LHCN-M2 (cell line): ENCODE results near the gene GIT2. TPM values are rescaled to one million over a fixed set of nuclear protein-coding genes. Genes with fewer than 3 reads are reported as not detected.
"Not testable (repeated sequence)": the region's sequence is repeated elsewhere in the genome, so short reads cannot be mapped to it uniquely, and the experiment has no call there.

Experiments
- DNase-seq: peaks from one replicate; pipeline ENCODE4 v3.0.0-alpha.2; 2012; ENCODE audit warnings: low read depth
- total RNA-seq: library from RNA; depleted of rRNA; stranded (reverse); fragments of >200 nt; gene quantifications from 2 replicates; pipeline ENCODE4 v1.2.3, GENCODE V29; 2014

GIT2 gene
- total RNA-seq, 1 experiment from 2014 or later: 38.4 TPM

- DNase-seq: no peak
These were observed 72.5 kb downstream of the GIT2 start for GRCh38 chr12:109923481-109924245.

- DNase-seq: no peak
These were observed 73.1 kb downstream of the GIT2 start for GRCh38 chr12:109923038-109923437.

- no peak for DNase-seq
These were observed 74.2 kb downstream of the GIT2 start for GRCh38 chr12:109921982-109922381.

GRCh38 chr12:109920261-109920780, 75.8 kb downstream of the GIT2 start:
- no peak for DNase-seq

GRCh38 chr12:109919456-109919855, 76.7 kb downstream of the GIT2 start:
- no peak for DNase-seq

- DNase-seq: no peak
These were observed 80.1 kb downstream of the GIT2 start for GRCh38 chr12:109916045-109916444.

GRCh38 chr12:109915171-109916040, 80.8 kb downstream of the GIT2 start:
- DNase-seq: no peak

GRCh38 chr12:109914461-109914860, 81.7 kb downstream of the GIT2 start:
- DNase-seq: no peak

GRCh38 chr12:109912855-109913321, 83.3 kb downstream of the GIT2 start:
- DNase-seq: no peak

- peak; percentile 47 for DNase-seq
These were observed 85.2 kb downstream of the GIT2 start for GRCh38 chr12:109910969-109911348.

GRCh38 chr12:109910254-109910968, 85.8 kb downstream of the GIT2 start:
- no peak for DNase-seq

GRCh38 chr12:109905301-109905700, 90.9 kb downstream of the GIT2 start:
- no peak for DNase-seq

- no peak for DNase-seq
These were observed 93.2 kb downstream of the GIT2 start for GRCh38 chr12:109902891-109903418.

- no peak for DNase-seq
These were observed 95.2 kb downstream of the GIT2 start for GRCh38 chr12:109900752-109901580.

GRCh38 chr12:109899783-109900751, 96.1 kb downstream of the GIT2 start, which contains the start of gene TCHP:
TCHP (plus strand) TSS chr12:109900274; CDS start chr12:109903027, 2,753 bp downstream.
- DNase-seq: peak; percentile 88

- not testable (repeated sequence) for DNase-seq
These were observed 96.8 kb downstream of the GIT2 start for GRCh38 chr12:109899345-109899744.

GRCh38 chr12:109897029-109897428, 99.1 kb downstream of the GIT2 start:
- no peak for DNase-seq

- DNase-seq: no peak
These were observed 100.0 kb downstream of the GIT2 start for GRCh38 chr12:109896188-109896587.

GRCh38 chr12:109894939-109895338, 101.2 kb downstream of the GIT2 start:
- DNase-seq: no peak
